GM12872 (cell line): ENCODE results near the gene RNPC3.

Experiments used
- CTCF ChIP-seq: IDR thresholded peaks from 3 replicates; pipeline ENCODE4 v1.5.1; 2011; ENCODE audit warnings: low read depth, mild to moderate bottlenecking, low read length, moderate library complexity; ENCODE audit not compliant: insufficient read depth

Gene RNPC3

GRCh38 chr1:103523346-103523745 lies 2.2 kb upstream of the RNPC3 start:
- TF ChIP-seq CTCF, result no peak

GRCh38 chr1:103525114-103525606 lies 339 bp upstream of the RNPC3 start:
- TF ChIP-seq CTCF, result no peak

- TF ChIP-seq CTCF, result no peak
Measured at GRCh38 chr1:103527331-103527730, 1.8 kb downstream of the RNPC3 start.

- no peak for TF ChIP-seq CTCF
Measured at GRCh38 chr1:103529746-103530145, 4.2 kb downstream of the RNPC3 start.

GRCh38 chr1:103538226-103538625 lies 12.7 kb downstream of the RNPC3 start:
- TF ChIP-seq CTCF, result no peak

- TF ChIP-seq CTCF, result no peak
Measured at GRCh38 chr1:103541431-103541830, 15.9 kb downstream of the RNPC3 start.

- no peak for TF ChIP-seq CTCF
Measured at GRCh38 chr1:103546496-103546895, 21.0 kb downstream of the RNPC3 start.

- TF ChIP-seq CTCF, result no peak
Measured at GRCh38 chr1:103547840-103548239, 22.3 kb downstream of the RNPC3 start.
